HG03159 (cell line): ENCODE measurements around the gene GCH1.
"Not testable (repeated sequence)": the region's sequence is repeated elsewhere in the genome, so short reads cannot be mapped to it uniquely, and the experiment has no call there.

Source experiments
- ATAC-seq: cut with Tn5 transposase; IDR thresholded peaks from one replicate; pipeline ENCODE4 v1.9.1; 2021; ENCODE audit warnings: mild to moderate bottlenecking, moderate library complexity; ENCODE audit not compliant: unreplicated experiment

GCH1 gene

GRCh38 chr14:54909817-54910558 lies 7.4 kb upstream of the GCH1 start:
- no peak for ATAC-seq

- not testable (repeated sequence) for ATAC-seq
Measured at GRCh38 chr14:54908973-54909372, 6.3 kb upstream of the GCH1 start.

- no peak for ATAC-seq
Measured at GRCh38 chr14:54908190-54908589, 5.6 kb upstream of the GCH1 start.

- no peak for ATAC-seq
Measured at GRCh38 chr14:54906075-54906474, 3.4 kb upstream of the GCH1 start.

GRCh38 chr14:54902143-54902520 lies 494 bp downstream of the GCH1 start:
- ATAC-seq, result peak; percentile 54

- ATAC-seq, result no peak
Measured at GRCh38 chr14:54901380-54902142, 1.1 kb downstream of the GCH1 start.

GRCh38 chr14:54899573-54899972 lies 3.1 kb downstream of the GCH1 start:
- ATAC-seq, result no peak

- ATAC-seq, result not testable (repeated sequence)
Measured at GRCh38 chr14:54897809-54898555, 4.6 kb downstream of the GCH1 start.

- no peak for ATAC-seq
Measured at GRCh38 chr14:54895683-54896082, 6.9 kb downstream of the GCH1 start.

- ATAC-seq, result no peak
Measured at GRCh38 chr14:54894995-54895394, 7.6 kb downstream of the GCH1 start.

- no peak for ATAC-seq
Measured at GRCh38 chr14:54893151-54893760, 9.4 kb downstream of the GCH1 start.

GRCh38 chr14:54891471-54892245 lies 11.0 kb downstream of the GCH1 start:
- no peak for ATAC-seq

- peak; percentile 86 for ATAC-seq
Measured at GRCh38 chr14:54890788-54891187, 11.8 kb downstream of the GCH1 start.

GRCh38 chr14:54889919-54890318 lies 12.7 kb downstream of the GCH1 start:
- ATAC-seq, result no peak

GRCh38 chr14:54882521-54882920 lies 20.1 kb downstream of the GCH1 start:
- ATAC-seq, result no peak

- ATAC-seq, result peak; percentile 46
Measured at GRCh38 chr14:54881761-54882401, 20.7 kb downstream of the GCH1 start.

- ATAC-seq, result peak; percentile 59
Measured at GRCh38 chr14:54881235-54881760, 21.3 kb downstream of the GCH1 start.

- ATAC-seq, result no peak
Measured at GRCh38 chr14:54877703-54878021, 25.0 kb downstream of the GCH1 start.

GRCh38 chr14:54877015-54877702 lies 25.5 kb downstream of the GCH1 start:
- ATAC-seq, result no peak
